DND-41 (cell line): ENCODE results near the gene SRCIN1.

Experiments used
- ATAC-seq: fragments of 200-7000 bp; cut with Tn5 transposase; 3 replicates; pipeline ENCODE4 v1.9.1; 2021; ENCODE audit warnings: low read depth; ENCODE audit not compliant: insufficient read depth
- DNase-seq: peaks from one replicate; pipeline ENCODE4 v3.0.0-alpha.2; 2020
- H2AFZ ChIP-seq: 2 replicates; pipeline ENCODE4 v1.6.0; 2012; ENCODE audit warnings: low read depth, low read length
- H3K27ac ChIP-seq: 2 replicates; pipeline ENCODE4 v1.5.1; 2012; ENCODE audit warnings: low read length, inconsistent platforms
- H3K27me3 ChIP-seq: fragments of 200-600 bp; sonication (generic); 2 replicates; pipeline ENCODE4 v1.6.0; 2012; ENCODE audit warnings: low read length, mild to moderate bottlenecking, inconsistent platforms; ENCODE audit not compliant: insufficient read depth, poor library complexity
- H3K36me3 ChIP-seq: 2 replicates; pipeline ENCODE4 v1.5.1; 2012; ENCODE audit warnings: low read length, inconsistent platforms; ENCODE audit not compliant: insufficient read depth
- H3K4me1 ChIP-seq: 2 replicates; pipeline ENCODE4 v1.5.1; 2012; ENCODE audit warnings: mild to moderate bottlenecking, low read length; ENCODE audit not compliant: insufficient read depth
- H3K4me2 ChIP-seq: 2 replicates; pipeline ENCODE4 v1.6.0; 2012; ENCODE audit warnings: mild to moderate bottlenecking, moderate library complexity, low read length, inconsistent platforms; ENCODE audit not compliant: insufficient read depth
- H3K4me3 ChIP-seq, 2 experiments: fragments of 200-600 bp in 1 of 2; shearing (Covaris generic) in 1 of 2; 2 replicates each; pipeline ENCODE4 v1.5.1; 2012 to 2016; ENCODE audit warnings: inconsistent platforms in 2 of 2, low read length in 2 of 2, mild to moderate bottlenecking in 2 of 2, low read depth in 1 of 2, moderate library complexity in 1 of 2
- H3K79me2 ChIP-seq: 2 replicates; pipeline ENCODE4 v1.6.0; 2012; ENCODE audit warnings: low read length, inconsistent platforms; ENCODE audit not compliant: insufficient read depth
- H3K9ac ChIP-seq: 2 replicates; pipeline ENCODE4 v1.6.0; 2012; ENCODE audit warnings: low read depth, mild to moderate bottlenecking, inconsistent platforms, low read length, moderate library complexity
- H3K9me3 ChIP-seq: 2 replicates; pipeline ENCODE4 v1.5.1; 2012; ENCODE audit warnings: low read length, moderate library complexity, mild to moderate bottlenecking, inconsistent platforms; ENCODE audit not compliant: insufficient read depth, severe bottlenecking
- H4K20me1 ChIP-seq: 2 replicates; pipeline ENCODE4 v1.6.0; 2012; ENCODE audit warnings: low read length; ENCODE audit not compliant: insufficient read depth
- EZH2 ChIP-seq: IDR thresholded peaks from 3 replicates; pipeline ENCODE4 v1.6.1; 2012; ENCODE audit warnings: borderline replicate concordance, low read depth, mild to moderate bottlenecking, moderate library complexity, low read length, inconsistent platforms; ENCODE audit not compliant: severe bottlenecking
- TF ChIP-seq, protein P1 (sequence below): IDR thresholded peaks from 2 replicates; pipeline ENCODE4 v1.5.1; 2012; ENCODE audit warnings: borderline replicate concordance, low read length, moderate library complexity, mild to moderate bottlenecking; ENCODE audit not compliant: poor library complexity, severe bottlenecking; ENCODE audit errors: extremely low read depth

SRCIN1 gene

DNA sequence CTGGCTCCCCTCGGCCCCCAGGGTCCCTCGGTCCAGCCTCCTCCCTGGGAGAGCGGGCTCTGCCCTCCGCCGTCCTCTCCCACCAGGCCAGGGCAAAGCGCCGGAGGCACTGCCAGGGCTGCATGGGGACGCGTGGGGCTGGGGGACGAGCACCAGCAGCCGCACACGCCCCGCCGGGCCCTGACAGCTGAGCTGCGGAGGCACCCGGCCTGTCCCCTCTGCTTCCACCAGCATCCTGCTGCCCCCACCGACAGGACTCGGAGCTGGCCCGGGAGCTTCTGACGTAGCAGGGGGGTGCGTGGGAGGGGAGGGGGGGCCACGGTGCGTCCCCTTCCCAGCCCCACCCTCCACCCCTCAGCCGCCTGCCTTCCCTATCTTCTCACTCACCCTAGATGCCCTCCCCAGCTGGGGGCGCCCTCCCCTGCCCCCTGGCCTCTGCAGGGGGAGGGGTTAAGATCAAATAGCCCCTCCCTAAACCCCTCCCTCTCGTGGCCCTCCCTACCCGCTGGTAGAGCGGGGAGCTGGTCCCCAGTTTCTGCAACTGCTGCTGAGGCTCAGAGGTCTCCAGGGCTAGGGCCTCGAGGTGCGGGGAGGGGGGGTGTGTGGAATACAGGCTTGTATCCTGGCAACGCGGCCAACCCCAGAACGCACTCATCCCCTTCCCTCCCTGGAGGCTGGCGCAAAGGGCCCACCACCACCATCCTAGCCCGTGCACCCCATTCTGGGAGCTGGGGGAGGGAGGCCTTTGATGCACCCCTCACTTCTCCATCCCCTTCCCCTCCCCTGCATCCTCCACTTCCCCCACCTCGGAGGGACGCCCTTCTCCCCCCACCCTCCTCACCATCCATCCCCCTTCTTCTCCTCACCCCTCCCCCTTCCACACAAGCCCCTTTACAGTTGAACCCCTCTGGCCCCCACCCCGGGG, 1.0 kb downstream of the SRCIN1 start:
- peaks cover 18% of the 10 kb centered on the region for H3K4me1 ChIP-seq
- DNase-seq, result peak; percentile 35
- H4K20me1 ChIP-seq, result 0 out of 2 replicates have a peak, but pooled peaks cover 5% of the 10 kb centered on the region
- no peak overlapping the region for H3K27ac ChIP-seq
- H3K27me3 ChIP-seq, result peaks cover 22% of the 10 kb centered on the region
- peak overlapping the region in 1 of 2 experiments; percentile 63; a peak in 2 of 4 replicates for H3K4me3 ChIP-seq
- H2AFZ ChIP-seq, result no peak overlapping the region
- no peaks in the 10 kb centered on the region for H3K36me3 ChIP-seq
- H3K4me2 ChIP-seq, result peak overlapping the region; percentile 85
- no peak for TF ChIP-seq EZH2
- TF ChIP-seq, protein P1, sequence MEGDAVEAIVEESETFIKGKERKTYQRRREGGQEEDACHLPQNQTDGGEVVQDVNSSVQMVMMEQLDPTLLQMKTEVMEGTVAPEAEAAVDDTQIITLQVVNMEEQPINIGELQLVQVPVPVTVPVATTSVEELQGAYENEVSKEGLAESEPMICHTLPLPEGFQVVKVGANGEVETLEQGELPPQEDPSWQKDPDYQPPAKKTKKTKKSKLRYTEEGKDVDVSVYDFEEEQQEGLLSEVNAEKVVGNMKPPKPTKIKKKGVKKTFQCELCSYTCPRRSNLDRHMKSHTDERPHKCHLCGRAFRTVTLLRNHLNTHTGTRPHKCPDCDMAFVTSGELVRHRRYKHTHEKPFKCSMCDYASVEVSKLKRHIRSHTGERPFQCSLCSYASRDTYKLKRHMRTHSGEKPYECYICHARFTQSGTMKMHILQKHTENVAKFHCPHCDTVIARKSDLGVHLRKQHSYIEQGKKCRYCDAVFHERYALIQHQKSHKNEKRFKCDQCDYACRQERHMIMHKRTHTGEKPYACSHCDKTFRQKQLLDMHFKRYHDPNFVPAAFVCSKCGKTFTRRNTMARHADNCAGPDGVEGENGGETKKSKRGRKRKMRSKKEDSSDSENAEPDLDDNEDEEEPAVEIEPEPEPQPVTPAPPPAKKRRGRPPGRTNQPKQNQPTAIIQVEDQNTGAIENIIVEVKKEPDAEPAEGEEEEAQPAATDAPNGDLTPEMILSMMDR, result peak; percentile 45
- no peaks in the 10 kb centered on the region for H3K9me3 ChIP-seq
- ATAC-seq, result peak; percentile 18; the same call in 2 of the 3 replicates
- H3K9ac ChIP-seq, result peak overlapping the region; percentile 71; the same call in 1 of the 2 replicates
- no peaks in the 10 kb centered on the region for H3K79me2 ChIP-seq

DNA sequence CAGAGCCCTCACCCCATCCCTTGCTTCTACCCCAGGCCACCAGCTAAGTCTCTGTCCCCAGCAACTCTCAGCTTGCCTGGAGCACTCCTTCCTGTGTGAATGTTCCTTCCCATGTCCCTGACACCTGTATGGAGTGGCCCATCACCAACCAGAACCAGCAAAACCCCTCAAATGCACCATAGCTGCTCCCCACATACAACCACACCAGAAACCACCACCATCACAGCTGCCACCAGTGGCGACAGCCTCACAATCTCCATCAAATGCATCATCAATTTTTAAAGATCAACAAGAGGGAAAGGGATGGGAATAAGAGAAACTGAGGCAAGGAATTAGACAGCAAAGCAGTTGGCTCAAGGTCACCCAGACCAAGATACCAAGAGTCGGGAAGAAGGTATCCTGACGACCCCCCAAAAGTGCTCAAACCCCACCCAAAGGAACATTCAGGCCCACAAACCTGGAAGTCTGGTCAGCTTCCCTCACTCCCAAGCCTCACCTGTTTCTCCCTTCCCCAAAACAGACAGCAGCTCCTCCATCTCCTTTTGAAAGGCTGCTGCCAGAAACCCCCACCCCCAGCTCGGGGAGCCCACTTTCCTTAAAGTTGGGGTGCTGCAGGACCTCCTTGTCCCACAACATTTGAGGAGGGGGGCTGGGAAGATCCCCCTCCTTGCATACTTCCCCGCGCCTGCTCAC, 1.8 kb downstream of the SRCIN1 start:
- no peak overlapping the region for H3K9ac ChIP-seq
- H3K4me2 ChIP-seq, result no peak overlapping the region
- H3K4me1 ChIP-seq, result peaks cover 18% of the 10 kb centered on the region
- TF ChIP-seq, protein P1, result no peak
- TF ChIP-seq EZH2, result no peak
- H3K4me3 ChIP-seq, result no peak overlapping the region
- peaks cover 22% of the 10 kb centered on the region for H3K27me3 ChIP-seq
- no peaks in the 10 kb centered on the region for H3K36me3 ChIP-seq
- H3K9me3 ChIP-seq, result no peaks in the 10 kb centered on the region
- ATAC-seq (no peak), DNase-seq (no peak)
- no peak overlapping the region for H2AFZ ChIP-seq
- 0 out of 2 replicates have a peak, but pooled peaks cover 5% of the 10 kb centered on the region for H4K20me1 ChIP-seq
- H3K27ac ChIP-seq, result no peak overlapping the region
- no peaks in the 10 kb centered on the region for H3K79me2 ChIP-seq

DNA sequence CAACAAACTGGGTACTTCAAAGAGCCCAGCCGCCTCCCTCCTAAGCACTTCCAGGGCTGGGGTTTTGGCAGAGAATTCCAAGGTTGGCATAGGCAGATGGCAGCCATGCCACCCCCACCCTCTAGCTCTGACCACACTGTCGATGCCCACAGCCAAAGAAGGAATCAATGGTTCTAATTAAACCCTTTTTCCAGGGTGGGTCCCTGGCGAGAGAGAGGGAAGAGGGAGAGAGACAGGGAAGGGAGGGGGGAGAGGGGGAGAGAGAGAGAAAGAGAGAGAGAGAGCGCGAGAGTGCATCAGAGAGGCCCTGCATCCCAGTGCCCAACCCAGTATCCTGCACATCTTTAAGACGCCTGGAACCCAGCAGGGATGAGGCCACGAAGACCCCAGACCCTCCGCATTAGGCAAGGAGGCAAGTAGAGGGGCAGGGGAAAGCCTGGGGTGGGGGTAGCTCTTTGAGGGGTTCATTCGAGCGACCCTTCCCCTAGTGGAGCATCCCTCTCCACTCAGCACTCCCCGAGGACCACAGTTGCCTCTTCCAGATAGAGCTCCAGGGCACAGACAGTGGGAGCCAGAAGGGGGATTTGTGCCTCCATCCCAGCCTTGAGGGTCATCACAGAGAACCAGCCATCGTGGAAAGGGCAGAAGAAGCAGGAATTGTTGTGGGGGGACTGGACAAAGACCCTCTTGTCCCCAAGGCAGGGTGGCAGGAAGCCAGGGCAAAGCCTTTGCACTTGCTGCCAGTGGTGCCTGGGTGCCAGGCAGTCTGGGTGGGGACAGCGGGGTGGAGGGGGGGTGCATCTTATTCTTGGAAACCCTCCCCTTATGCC, 2.6 kb downstream of the SRCIN1 start:
- no peak overlapping the region for H3K4me2 ChIP-seq
- ATAC-seq (no peak), DNase-seq (no peak)
- H4K20me1 ChIP-seq, result 0 out of 2 replicates have a peak, but pooled peaks cover 5% of the 10 kb centered on the region
- H3K9me3 ChIP-seq, result no peaks in the 10 kb centered on the region
- peaks cover 19% of the 10 kb centered on the region for H3K27me3 ChIP-seq
- H3K27ac ChIP-seq, result no peak overlapping the region
- H3K4me1 ChIP-seq, result peaks cover 18% of the 10 kb centered on the region
- H3K9ac ChIP-seq, result no peak overlapping the region
- TF ChIP-seq, protein P1, result no peak
- TF ChIP-seq EZH2, result no peak
- no peaks in the 10 kb centered on the region for H3K79me2 ChIP-seq
- H2AFZ ChIP-seq, result no peak overlapping the region
- H3K36me3 ChIP-seq, result no peaks in the 10 kb centered on the region
- H3K4me3 ChIP-seq, result no peak overlapping the region
